Activated CD4-positive, alpha-beta T cell treated with anti-CD3 and anti-CD28 coated beads, Interleukin-2, amount 10 ng/mL, durations not matched to agents 7 days and 5 days (primary cell): ENCODE results near the gene ADAMTS2. TPM values are rescaled to one million over a fixed set of nuclear protein-coding genes. Genes with fewer than 3 reads are reported as not detected.

Source experiments
- CTCF ChIA-PET: fragments of 350-600 bp; sonication (Branson Sonifier 250); formaldehyde crosslinking; loops from one replicate; lab custom pipeline; 2021; ENCODE audit warnings: antibody characterized with exemption; lab: Charles Lee
- POLR2A ChIA-PET: fragments of 350-600 bp; sonication (Branson Sonifier 250); formaldehyde crosslinking; loops from one replicate; lab custom pipeline; 2021; ENCODE audit warnings: antibody characterized with exemption; lab: Charles Lee
- DNase-seq: peaks from one replicate; pipeline ENCODE4 v3.0.0-alpha.2; 2020
- H3K27ac Mint-ChIP-seq: one replicate; pipeline ENCODE4 v1.8.0; 2021; ENCODE audit warnings: mild to moderate bottlenecking, moderate library complexity, mixed read lengths
- H3K27me3 Mint-ChIP-seq: one replicate; pipeline ENCODE4 v1.8.0; 2021; ENCODE audit warnings: mixed read lengths
- H3K36me3 Mint-ChIP-seq: one replicate; pipeline ENCODE4 v1.8.0; 2021; ENCODE audit warnings: low read depth, mixed read lengths
- H3K4me1 Mint-ChIP-seq: one replicate; pipeline ENCODE4 v1.8.0; 2021; ENCODE audit warnings: mixed read lengths
- H3K4me3 Mint-ChIP-seq: one replicate; pipeline ENCODE4 v1.8.0; 2021; ENCODE audit warnings: mild to moderate bottlenecking, moderate library complexity, mixed read lengths
- H3K9me3 Mint-ChIP-seq: one replicate; pipeline ENCODE4 v1.8.0; 2021; ENCODE audit warnings: mixed read lengths
- total RNA-seq, 2 experiments: library from RNA; stranded (reverse); gene quantifications; one replicate each; pipeline ENCODE4 v1.2.3, GENCODE V29; 2021

ADAMTS2 gene
- total RNA-seq, 2 experiments from 2014 or later: not detected

DNA sequence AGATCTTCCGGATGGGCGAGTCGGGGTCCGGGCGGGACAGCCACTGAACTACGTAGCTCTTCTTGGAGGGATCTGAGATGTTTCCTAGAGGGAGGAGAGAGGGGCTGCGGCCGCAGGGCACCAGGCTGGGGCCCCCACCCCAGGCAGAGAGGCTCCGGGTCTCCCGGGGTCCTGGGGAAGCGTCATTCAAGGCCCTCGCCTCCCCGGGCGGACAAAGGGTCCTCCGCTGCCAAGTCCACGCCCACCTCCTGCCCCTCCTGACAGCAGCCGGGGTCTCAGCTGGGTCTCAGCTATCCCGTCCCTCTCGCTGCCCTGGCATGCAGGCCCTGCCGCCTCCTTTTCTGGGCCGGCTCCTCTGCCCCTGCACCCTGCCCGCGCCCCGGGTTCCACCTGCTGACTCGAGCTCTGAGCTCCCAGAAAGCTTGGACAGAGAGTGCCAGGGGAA lies 223.6 kb downstream of the ADAMTS2 start:
- CTCF ChIA-PET: no interaction called here
- Mint-ChIP-seq H3K4me3 (no peak overlapping the region), H3K27me3 (no peaks in the 10 kb centered on the region), H3K9me3 (peaks cover 11% of the 10 kb centered on the region), H3K36me3 (no peaks in the 10 kb centered on the region), H3K4me1 (no peaks in the 10 kb centered on the region), H3K27ac (no peak overlapping the region)
- no peak for DNase-seq
- POLR2A ChIA-PET: no interaction called here

DNA sequence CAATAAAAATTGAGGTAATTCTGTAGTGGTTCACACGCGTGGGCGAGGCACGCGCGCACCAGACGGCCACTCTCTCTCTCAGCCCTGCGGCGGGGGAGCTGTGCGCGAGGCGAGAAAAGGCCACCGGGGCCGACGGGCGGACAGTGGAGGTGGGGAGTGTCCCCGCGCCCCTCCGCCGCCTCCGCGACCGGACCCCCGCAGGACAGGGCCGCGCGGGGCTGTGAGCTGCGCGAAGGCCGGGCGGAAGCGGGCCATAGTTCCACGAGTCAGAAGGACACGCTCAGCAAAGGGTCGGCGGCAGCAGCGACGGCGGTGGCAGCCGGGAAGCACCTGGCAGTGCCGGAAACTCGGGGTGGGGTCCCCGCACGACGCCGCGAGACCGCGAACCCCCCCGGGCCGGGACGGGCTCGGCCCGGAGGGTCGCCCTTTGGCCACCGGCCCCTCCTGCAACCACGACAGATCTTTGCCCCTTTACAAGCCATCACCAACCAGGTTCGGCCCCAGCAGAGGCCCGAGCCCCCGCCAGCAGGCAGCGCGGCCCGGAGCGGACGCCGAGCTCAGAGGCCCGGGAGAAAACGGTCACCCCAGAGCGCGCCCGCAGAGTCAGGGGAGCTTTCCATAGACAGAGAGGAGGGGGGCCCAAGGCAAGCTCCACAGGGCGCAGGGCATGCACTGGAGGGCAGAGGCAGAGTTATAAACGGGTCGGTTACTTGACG lies 224.2 kb downstream of the ADAMTS2 start:
- no peaks in the 10 kb centered on the region for H3K4me1 Mint-ChIP-seq
- H3K27me3 Mint-ChIP-seq: no peaks in the 10 kb centered on the region
- no peak for DNase-seq
- POLR2A ChIA-PET: no interaction called here
- H3K36me3 Mint-ChIP-seq: no peaks in the 10 kb centered on the region
- H3K4me3 Mint-ChIP-seq: no peak overlapping the region
- CTCF ChIA-PET: no interaction called here
- H3K9me3 Mint-ChIP-seq: peaks cover 17% of the 10 kb centered on the region
- H3K27ac Mint-ChIP-seq: no peak overlapping the region

DNA sequence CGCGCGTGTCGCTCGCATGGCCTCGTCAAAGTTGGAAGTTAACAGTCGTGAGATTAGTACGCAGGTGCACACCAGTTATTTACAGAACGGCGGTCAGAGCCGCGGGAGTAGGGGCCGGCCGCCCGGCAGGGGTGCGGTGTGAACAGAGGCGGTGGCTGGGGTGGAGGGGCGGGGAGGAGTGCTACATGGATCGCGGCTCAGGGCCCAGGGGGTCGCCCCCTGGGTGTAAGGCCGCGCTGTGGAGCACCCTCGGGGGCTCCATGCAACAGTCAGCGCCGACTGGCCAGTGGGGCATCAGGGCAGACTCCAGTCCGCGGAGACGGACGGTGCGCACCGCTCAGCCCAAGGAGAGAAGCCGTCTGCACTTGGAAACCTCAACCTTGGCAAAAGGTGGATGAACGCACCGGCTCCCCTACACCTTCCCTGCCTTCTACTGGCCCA lies 224.8 kb downstream of the ADAMTS2 start:
- no peak for DNase-seq
- H3K4me1 Mint-ChIP-seq: no peaks in the 10 kb centered on the region
- H3K36me3 Mint-ChIP-seq: no peaks in the 10 kb centered on the region
- no peak overlapping the region for H3K4me3 Mint-ChIP-seq
- no peaks in the 10 kb centered on the region for H3K27me3 Mint-ChIP-seq
- POLR2A ChIA-PET: no interaction called here
- H3K27ac Mint-ChIP-seq: peak overlapping the region; percentile 1
- peaks cover 19% of the 10 kb centered on the region for H3K9me3 Mint-ChIP-seq
- CTCF ChIA-PET: no interaction called here

DNA sequence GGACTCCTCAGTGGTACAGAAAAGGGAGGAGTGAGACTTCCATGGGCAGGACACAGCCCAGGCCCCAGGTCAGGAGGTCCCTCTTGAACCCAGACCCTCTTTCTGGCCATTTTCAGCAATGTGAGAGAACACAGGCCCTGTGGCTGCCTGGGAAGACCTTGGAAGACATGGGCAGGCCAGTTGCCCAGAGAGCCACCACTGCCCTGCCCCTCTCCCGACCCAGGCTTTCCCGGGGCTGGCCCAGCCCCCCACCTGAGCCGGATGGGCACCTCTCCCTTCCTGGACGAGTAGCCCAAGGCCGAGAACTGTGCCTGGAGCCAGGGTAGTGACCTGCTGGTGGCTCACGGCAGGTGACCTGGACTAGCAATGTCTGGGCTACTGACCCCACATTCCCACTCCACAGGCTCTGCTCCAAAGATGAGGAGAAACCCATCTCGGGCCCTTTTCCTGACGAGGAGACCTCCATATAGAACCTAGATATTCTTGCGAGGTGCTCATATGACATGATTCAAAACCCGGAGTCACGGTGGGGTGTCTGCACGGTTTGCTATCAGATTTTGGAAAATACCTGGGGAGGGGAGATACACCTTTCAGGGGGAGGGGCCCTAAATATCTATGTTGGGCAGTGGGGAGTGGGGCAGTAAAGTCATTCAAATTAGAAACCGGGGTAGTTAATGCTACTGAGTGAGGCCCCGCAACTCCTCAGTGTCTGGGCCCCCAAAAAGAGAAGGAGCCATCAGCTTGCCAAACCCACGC lies 225.7 kb downstream of the ADAMTS2 start:
- no peaks in the 10 kb centered on the region for H3K36me3 Mint-ChIP-seq
- DNase-seq: no peak
- no peaks in the 10 kb centered on the region for H3K4me1 Mint-ChIP-seq
- peaks cover 27% of the 10 kb centered on the region for H3K9me3 Mint-ChIP-seq
- POLR2A ChIA-PET: no interaction called here
- CTCF ChIA-PET: no interaction called here
- H3K27ac Mint-ChIP-seq: no peak overlapping the region
- no peaks in the 10 kb centered on the region for H3K27me3 Mint-ChIP-seq
- no peak overlapping the region for H3K4me3 Mint-ChIP-seq

DNA sequence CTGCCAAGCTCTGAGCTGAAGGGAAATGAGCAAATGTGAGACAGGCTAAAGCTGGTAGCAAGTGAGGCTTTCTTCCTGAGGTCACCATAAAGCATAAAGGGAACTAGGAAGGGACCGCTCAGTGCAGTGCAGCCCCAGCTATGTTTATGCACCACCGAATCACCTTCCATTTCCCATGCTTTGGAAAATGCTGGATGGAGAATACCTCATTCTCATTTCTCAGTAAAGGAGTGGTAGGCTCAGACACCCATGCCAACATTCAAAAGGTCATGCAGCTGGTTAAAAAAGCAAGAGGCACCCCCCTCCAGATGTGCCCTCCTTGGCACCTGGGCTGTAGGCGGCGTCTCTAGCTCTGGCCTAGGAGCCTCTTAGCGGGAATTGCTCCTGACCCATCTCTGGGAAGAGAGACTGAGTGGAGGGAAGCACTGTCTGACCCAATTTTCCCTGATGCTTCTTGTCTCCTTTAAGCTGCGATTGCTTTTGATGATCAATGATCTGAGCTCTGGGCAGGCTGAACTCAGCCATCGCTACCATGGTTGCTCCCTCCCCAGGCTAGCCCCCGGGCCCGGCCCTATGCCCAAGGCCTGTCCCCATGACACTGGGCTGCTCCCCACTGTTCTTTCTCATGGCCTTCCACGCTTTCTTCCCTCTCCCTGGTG lies 226.4 kb downstream of the ADAMTS2 start:
- Mint-ChIP-seq H3K9me3 (peaks cover 28% of the 10 kb centered on the region), H3K36me3 (no peaks in the 10 kb centered on the region), H3K27me3 (no peaks in the 10 kb centered on the region), H3K4me3 (no peak overlapping the region), H3K4me1 (no peaks in the 10 kb centered on the region), H3K27ac (no peak overlapping the region)
- ChIA-PET CTCF (no interaction called here), POLR2A (no interaction called here)
- DNase-seq: no peak

DNA sequence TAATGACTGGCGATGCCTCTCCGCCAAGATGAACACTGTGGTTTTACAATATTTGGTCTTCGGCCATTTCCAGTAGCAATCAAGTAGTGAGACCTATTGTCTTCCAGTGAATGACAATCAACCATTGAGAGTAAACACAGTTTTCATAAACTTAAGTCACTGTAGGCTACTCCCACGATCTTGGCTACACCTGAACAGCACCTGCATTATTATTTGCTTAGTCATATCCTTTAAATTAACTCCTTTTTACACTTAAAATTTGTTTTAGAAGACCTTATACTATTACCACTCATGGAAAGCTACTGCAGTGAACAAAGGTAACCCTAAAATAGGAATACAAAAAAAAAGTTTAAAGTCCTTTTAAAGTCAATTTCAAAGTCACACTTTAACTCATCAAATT lies 226.9 kb downstream of the ADAMTS2 start:
- no peak overlapping the region for H3K27ac Mint-ChIP-seq
- no peak overlapping the region for H3K4me3 Mint-ChIP-seq
- no peaks in the 10 kb centered on the region for H3K36me3 Mint-ChIP-seq
- ChIA-PET POLR2A (no interaction called here), CTCF (no interaction called here)
- H3K9me3 Mint-ChIP-seq: peaks cover 31% of the 10 kb centered on the region
- no peaks in the 10 kb centered on the region for H3K4me1 Mint-ChIP-seq
- no peak for DNase-seq
- no peaks in the 10 kb centered on the region for H3K27me3 Mint-ChIP-seq

DNA sequence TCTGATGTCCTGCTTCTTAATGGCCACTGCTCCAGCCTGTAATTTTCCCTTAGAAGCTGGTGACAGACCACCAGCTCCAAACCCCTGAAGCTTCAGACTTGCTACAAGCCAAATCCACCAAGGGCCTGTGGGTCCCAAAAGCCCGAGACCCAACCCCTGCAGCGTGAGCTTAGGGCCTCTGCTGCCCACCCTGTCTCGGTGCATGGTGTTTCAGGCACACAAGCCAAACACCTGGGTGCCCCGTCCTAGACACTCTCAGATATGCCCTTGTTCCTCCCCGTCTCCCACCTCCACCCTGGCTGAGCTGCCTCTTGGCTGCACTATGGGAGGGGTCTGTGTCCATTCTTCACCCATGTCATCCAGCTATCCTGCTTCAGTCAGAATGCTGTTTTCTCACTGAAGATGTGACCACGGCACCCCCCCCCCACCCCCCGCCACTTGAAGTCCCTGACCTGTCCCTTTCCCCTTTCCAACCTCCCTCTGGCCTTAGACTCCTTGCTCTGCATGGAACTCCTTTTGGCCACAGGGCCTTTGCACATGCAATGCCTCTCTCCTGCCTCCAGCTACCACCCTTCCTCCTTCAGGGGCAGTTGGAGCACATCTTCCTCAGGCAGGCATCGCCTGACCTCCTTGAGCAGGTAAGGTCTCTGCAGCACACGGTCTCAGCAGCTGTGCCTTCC lies 229.3 kb downstream of the ADAMTS2 start:
- CTCF ChIA-PET: no interaction called here
- peaks cover 41% of the 10 kb centered on the region for H3K9me3 Mint-ChIP-seq
- no peaks in the 10 kb centered on the region for H3K4me1 Mint-ChIP-seq
- H3K27me3 Mint-ChIP-seq: no peaks in the 10 kb centered on the region
- POLR2A ChIA-PET: no interaction called here
- DNase-seq: no peak
- H3K4me3 Mint-ChIP-seq: no peak overlapping the region
- H3K36me3 Mint-ChIP-seq: no peaks in the 10 kb centered on the region
- H3K27ac Mint-ChIP-seq: no peak overlapping the region

DNA sequence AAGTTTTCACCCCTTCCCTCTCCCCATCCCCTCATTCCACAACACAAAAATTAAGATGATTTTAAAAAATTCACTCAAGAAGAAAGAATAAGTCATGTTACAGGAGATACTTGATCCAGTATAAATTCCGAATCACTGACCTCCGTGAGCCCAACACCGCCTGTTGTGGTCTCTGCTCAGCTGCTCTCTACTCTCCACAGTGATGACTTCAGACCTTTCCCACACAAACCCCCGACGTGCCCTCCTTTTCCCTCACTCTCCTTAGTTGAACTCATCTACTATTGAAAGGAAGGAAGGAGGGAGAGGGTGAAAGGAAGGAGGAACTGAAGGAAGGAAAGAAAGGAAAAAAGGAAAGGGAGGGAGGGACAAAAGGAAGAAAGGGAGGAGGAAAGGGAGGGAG lies 230.0 kb downstream of the ADAMTS2 start:
- Mint-ChIP-seq H3K27me3 (no peaks in the 10 kb centered on the region), H3K4me3 (no peak overlapping the region), H3K27ac (no peak overlapping the region), H3K4me1 (no peaks in the 10 kb centered on the region), H3K9me3 (peaks cover 43% of the 10 kb centered on the region), H3K36me3 (no peaks in the 10 kb centered on the region)
- POLR2A ChIA-PET: no interaction called here
- DNase-seq: no peak
- CTCF ChIA-PET: no interaction called here

DNA sequence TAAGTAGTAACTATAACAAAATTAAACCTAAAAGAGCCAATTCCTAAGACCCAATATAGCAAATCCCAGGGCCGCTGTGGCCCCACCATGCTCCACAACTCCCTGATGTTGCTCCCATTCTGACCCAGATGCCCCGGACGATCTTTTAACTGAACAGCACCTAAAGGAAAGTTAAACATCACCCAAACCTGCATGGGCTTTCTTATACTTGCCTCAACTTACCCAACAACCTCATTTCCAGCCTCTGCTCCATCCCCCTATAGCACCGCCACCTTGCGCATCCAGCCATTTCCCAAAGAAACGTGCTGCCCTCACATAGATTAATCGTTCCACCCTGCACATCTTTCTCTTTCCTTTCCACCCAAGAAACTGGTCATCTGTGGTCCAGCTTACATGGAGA lies 230.5 kb downstream of the ADAMTS2 start:
- no peak overlapping the region for H3K27ac Mint-ChIP-seq
- CTCF ChIA-PET: no interaction called here
- DNase-seq: no peak
- POLR2A ChIA-PET: no interaction called here
- H3K4me3 Mint-ChIP-seq: no peak overlapping the region
- no peaks in the 10 kb centered on the region for H3K36me3 Mint-ChIP-seq
- no peaks in the 10 kb centered on the region for H3K27me3 Mint-ChIP-seq
- H3K4me1 Mint-ChIP-seq: no peaks in the 10 kb centered on the region
- H3K9me3 Mint-ChIP-seq: peaks cover 37% of the 10 kb centered on the region

DNA sequence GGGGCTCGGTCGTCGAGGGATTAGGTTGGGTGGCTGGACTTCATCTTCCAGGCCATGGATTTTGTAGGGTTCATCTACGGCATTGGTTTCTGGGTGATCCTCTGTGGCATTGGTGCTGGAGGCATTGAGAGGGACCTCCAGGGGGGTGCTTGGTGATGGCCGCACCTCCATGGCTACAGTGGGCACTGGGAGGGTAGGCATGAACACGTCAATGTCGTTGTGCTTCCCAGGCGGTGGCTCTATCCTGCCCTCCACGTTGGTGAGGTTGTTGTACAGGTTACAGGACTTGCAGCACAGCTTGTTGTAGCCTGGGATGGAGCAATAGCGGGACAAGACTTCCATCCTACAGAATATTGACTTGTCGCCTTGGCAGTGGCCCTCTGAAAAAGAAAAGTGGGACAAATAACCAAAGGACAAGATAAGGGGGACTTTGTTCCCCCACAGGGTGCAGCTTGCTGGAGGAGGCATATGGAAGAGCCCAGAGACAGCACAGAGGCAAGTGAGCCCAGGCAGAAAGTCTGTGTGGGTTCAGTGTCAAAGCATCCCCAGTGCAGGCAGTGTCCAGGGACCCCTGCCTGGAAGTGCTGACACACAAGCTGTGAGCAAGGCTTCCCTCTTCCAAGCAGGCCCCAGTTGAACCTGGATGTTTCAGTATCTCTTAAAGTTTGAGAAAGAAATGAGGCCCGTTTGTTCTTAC lies 231.2 kb downstream of the ADAMTS2 start:
- no peaks in the 10 kb centered on the region for H3K36me3 Mint-ChIP-seq
- no peak overlapping the region for H3K27ac Mint-ChIP-seq
- no peak overlapping the region for H3K4me3 Mint-ChIP-seq
- H3K9me3 Mint-ChIP-seq: peaks cover 37% of the 10 kb centered on the region
- DNase-seq: no peak
- CTCF ChIA-PET: interaction anchor here (0.9 kb wide), 1 partner anchor 9 kb away, joined by 3 read pairs; no protein-coding TSS in a partner anchor
- no peaks in the 10 kb centered on the region for H3K27me3 Mint-ChIP-seq
- no peaks in the 10 kb centered on the region for H3K4me1 Mint-ChIP-seq
- POLR2A ChIA-PET: no interaction called here

DNA sequence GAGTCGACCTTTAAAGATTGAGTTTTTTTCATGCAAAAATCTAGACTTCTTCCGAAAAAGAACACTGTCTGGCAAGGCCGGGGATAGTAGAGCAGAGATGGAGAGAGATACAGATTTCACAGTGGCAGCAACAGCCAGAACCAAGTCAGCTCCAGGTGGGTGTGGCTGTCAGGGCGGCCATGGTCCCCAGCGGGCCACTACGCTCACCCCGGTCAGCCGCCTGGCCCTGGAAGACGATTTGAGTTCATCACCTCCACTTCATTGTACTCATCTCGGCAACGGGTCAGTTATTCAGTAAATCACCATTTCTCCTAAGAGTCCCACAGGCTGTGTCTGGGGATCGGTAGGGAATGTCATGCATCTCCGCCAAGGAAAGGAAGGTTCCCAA lies 232.1 kb downstream of the ADAMTS2 start:
- CTCF ChIA-PET: no interaction called here
- no peaks in the 10 kb centered on the region for H3K36me3 Mint-ChIP-seq
- H3K4me3 Mint-ChIP-seq: no peak overlapping the region
- no peak overlapping the region for H3K27ac Mint-ChIP-seq
- no peak for DNase-seq
- no peaks in the 10 kb centered on the region for H3K27me3 Mint-ChIP-seq
- peaks cover 37% of the 10 kb centered on the region for H3K9me3 Mint-ChIP-seq
- no peaks in the 10 kb centered on the region for H3K4me1 Mint-ChIP-seq
- POLR2A ChIA-PET: no interaction called here

DNA sequence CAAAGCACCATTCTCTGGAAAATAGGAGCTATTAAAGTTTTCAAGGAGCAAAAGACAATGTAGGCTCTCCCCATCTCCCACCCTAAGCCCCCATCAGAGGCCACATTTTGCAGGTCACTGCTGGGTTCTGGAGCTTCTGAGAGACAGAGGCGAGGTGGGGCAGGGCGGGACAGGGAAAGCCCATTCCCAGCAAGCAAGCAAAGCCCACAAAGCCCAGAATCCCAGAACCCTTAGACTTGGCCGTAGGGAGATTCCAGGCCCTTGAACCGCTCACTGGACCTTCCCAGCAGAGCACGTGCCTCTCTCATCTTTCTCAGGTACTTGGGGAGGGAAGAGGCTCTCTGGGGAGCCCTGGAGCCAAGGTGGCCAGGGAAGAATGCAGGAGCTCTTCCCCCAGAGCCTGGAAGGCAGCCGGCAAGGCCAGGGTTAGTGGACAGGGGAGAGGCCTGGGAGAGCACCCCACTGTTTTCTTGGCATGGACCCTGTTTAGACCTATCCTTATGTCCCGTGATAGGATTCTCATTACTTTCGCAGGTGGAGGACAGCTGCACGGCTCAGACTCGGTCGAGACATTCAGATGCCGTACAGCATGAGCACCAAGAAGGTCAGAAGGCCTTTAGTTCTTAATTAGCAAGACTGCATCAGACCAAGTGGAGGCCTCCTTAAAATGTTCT lies 232.7 kb downstream of the ADAMTS2 start:
- Mint-ChIP-seq H3K4me3 (no peak overlapping the region), H3K4me1 (no peaks in the 10 kb centered on the region), H3K9me3 (peaks cover 40% of the 10 kb centered on the region), H3K27ac (no peak overlapping the region), H3K36me3 (no peaks in the 10 kb centered on the region), H3K27me3 (no peaks in the 10 kb centered on the region)
- DNase-seq: no peak
- POLR2A ChIA-PET: no interaction called here
- CTCF ChIA-PET: no interaction called here
